Measurements from ENCODE around the gene GALNT3. TPM values are rescaled to one million over a fixed set of nuclear protein-coding genes. Genes with fewer than 3 reads are reported as not detected.
A peak's percentile ranks its signal among the peaks of the same experiment; 100 is the strongest.

Gene GALNT3
- total RNA-seq, 1 donor from 2014 or later = 1.0 TPM

DNA sequence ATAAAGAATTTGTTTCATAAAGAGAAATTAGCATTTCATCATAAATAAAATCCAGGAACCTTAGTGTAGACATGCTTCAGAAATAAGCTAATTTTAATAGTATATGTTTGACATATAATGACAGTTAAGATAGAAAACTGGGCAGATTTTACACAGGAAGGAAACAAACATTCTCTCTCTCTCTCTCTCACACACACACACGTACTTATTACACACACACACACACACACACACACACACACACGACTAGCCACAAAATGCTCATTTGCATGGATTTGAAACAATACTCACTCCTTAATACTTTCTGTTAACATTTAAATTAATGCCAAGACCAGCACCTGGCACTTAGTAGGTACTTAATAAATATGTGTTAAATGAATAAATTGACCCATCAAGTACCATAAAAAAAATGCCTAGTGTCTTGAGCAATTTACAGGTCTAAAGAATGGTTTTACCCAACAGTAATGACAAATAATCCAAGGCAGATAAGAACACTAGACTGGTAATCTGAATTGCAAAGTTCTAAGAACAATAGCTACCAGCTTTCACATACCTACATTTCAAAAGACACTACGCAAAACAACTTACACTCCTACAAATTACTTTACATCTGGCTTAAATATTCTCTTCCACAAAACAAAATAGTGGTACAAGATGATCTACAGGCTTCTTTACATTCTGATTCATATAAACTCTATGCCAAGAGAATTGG lies 2.9 kb upstream of the GALNT3 start:
- Histone ChIP-seq H3K4me1 (ENCODE audit: control insufficient read depth in 3 of 3, insufficient read depth in 3 of 3, low read length in 3 of 3) (peaks cover 10 to 13% (median 12%) of the 10 kb centered on the region in 3 donors), H3K27ac (ENCODE audit: low read depth, low read length) (no peak overlapping the region), H3K9me3 (ENCODE audit: control insufficient read depth in 3 of 3, low read length in 3 of 3) (no peaks in the 10 kb centered on the region), H3K9ac (ENCODE audit: low read depth in 1 of 3, low read length in 3 of 3) (no peak overlapping the region), H3K4me3 (ENCODE audit: low read length in 3 of 3) (no peak overlapping the region), H3K36me3 (ENCODE audit: control insufficient read depth in 3 of 3, insufficient read depth in 3 of 3, low read length in 3 of 3) (no peaks in the 10 kb centered on the region), H3K27me3 (ENCODE audit: control insufficient read depth in 3 of 3, insufficient read depth in 3 of 3, low read length in 3 of 3) (peaks cover 19 to 30% (median 21%) of the 10 kb centered on the region in 3 donors)

DNA sequence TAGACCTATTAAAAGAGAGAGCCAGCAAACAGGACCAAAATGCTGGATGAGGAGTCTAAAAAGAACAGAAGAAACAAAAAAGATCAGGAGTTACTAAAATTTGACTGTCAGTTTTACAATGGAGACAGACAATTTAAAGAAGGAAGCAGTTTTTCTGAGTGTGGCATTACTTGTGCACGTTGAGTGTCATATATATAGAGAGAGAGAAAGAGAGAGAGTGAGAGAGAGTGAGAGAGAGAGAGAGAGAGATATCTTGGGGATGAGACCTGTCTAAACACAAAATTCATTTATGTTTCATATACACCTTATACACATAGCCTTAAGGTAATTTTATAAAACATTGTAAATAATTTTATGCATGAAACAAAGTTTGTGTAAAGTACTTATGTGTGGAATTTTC lies 2.1 kb upstream of the GALNT3 start:
- Histone ChIP-seq H3K9me3 (ENCODE audit: control insufficient read depth in 3 of 3, low read length in 3 of 3) (no peaks in the 10 kb centered on the region), H3K9ac (ENCODE audit: low read depth in 1 of 3, low read length in 3 of 3) (no peak overlapping the region), H3K36me3 (ENCODE audit: control insufficient read depth in 3 of 3, insufficient read depth in 3 of 3, low read length in 3 of 3) (no peaks in the 10 kb centered on the region), H3K27me3 (ENCODE audit: control insufficient read depth in 3 of 3, insufficient read depth in 3 of 3, low read length in 3 of 3) (peaks cover 19 to 33% (median 21%) of the 10 kb centered on the region in 3 donors), H3K4me1 (ENCODE audit: control insufficient read depth in 3 of 3, insufficient read depth in 3 of 3, low read length in 3 of 3) (peaks cover 10 to 13% (median 12%) of the 10 kb centered on the region in 3 donors), H3K27ac (ENCODE audit: low read depth, low read length) (no peak overlapping the region), H3K4me3 (ENCODE audit: low read length in 3 of 3) (no peak overlapping the region)

DNA sequence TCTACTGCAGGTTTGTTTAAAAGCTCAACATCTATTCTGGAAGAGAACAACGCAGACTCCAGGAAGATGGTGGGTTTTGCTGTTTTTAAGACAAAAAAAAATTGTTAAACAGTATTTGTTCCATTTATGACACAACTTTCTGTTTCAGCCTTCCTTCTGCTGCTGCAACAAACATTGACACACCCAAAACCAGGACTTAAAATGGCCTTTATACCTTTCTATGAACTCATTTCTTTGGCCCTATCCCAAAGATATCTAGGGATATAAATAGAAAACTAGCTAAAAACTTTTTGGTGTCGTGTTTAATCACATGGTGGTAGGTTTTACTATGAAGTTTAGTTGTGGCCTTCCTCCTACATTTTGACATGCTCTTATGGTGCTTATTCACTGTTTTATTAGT lies 964 bp upstream of the GALNT3 start:
- Histone ChIP-seq H3K27me3 (ENCODE audit: control insufficient read depth in 3 of 3, insufficient read depth in 3 of 3, low read length in 3 of 3) (peaks cover 19 to 33% (median 21%) of the 10 kb centered on the region in 3 donors), H3K9me3 (ENCODE audit: control insufficient read depth in 3 of 3, low read length in 3 of 3) (no peaks in the 10 kb centered on the region), H3K27ac (ENCODE audit: low read depth, low read length) (no peak overlapping the region), H3K9ac (ENCODE audit: low read depth in 1 of 3, low read length in 3 of 3) (no peak overlapping the region), H3K36me3 (ENCODE audit: control insufficient read depth in 3 of 3, insufficient read depth in 3 of 3, low read length in 3 of 3) (no peaks in the 10 kb centered on the region), H3K4me3 (ENCODE audit: low read length in 3 of 3) (peak overlapping the region in 2 of 3 donors; percentile 59 to 65), H3K4me1 (ENCODE audit: control insufficient read depth in 3 of 3, insufficient read depth in 3 of 3, low read length in 3 of 3) (peaks cover 10 to 13% (median 12%) of the 10 kb centered on the region in 3 donors)

DNA sequence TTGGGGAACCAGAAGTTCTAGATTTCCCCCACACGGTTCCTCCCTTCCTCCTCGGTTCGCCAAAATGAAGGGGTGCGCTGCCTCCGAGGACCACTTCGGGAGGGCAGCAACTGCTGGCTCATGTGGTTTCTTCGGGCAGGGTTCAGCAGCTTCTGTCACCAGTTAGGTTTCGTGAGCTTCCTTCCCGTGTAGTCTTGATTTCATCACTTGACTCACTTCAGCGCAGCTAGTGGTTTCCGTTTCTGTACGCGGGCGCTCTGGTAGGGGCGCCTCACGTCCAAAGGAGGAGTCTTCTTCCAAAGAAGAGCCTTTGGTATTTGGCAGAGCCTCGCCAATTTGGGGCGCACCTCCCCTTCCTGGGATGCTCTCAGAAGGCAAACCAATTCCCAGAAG lies 485 bp upstream of the GALNT3 start:
- Histone ChIP-seq H3K9ac (ENCODE audit: low read depth in 1 of 3, low read length in 3 of 3) (no peak overlapping the region), H3K36me3 (ENCODE audit: control insufficient read depth in 3 of 3, insufficient read depth in 3 of 3, low read length in 3 of 3) (no peaks in the 10 kb centered on the region), H3K27ac (ENCODE audit: low read depth, low read length) (no peak overlapping the region), H3K9me3 (ENCODE audit: control insufficient read depth in 3 of 3, low read length in 3 of 3) (no peaks in the 10 kb centered on the region), H3K4me1 (ENCODE audit: control insufficient read depth in 3 of 3, insufficient read depth in 3 of 3, low read length in 3 of 3) (peaks cover 10 to 13% (median 12%) of the 10 kb centered on the region in 3 donors), H3K4me3 (ENCODE audit: low read length in 3 of 3) (peak overlapping the region; percentile 59 to 66 (median 65)), H3K27me3 (ENCODE audit: control insufficient read depth in 3 of 3, insufficient read depth in 3 of 3, low read length in 3 of 3) (peaks cover 19 to 33% (median 21%) of the 10 kb centered on the region in 3 donors)

DNA sequence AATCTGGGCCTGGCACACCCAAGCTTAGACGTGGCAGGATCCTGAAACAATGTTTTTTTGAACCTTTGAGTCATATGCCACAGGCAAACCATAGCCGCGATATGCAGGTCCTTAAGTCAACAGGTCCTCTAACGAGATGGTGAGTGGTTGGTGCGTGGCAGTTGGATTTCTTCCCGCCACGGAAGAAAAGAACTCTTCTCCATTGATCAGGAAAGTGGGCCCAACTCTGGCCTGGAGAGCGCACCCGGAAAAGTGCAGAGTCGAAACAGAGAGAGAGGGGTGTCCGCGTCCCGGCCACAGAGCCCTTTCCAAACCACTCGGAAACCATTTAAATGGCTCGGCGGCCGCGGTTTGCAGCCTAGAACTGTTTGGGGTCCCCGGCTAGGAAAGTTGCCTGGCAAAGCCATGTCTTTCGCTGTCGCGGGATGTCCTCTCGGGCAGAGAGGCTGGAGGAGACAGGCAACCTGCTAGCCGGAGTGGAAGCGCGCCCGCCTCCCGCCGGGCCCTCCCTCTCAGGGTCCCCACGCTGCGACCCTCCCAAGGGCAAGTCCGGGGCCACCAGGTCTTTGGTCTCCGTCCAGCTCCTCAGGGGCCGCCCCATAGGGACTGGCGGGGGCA lies 777 bp downstream of the GALNT3 start:
- H3K27ac ChIP-seq (ENCODE audit: low read depth, low read length) = no peak overlapping the region

DNA sequence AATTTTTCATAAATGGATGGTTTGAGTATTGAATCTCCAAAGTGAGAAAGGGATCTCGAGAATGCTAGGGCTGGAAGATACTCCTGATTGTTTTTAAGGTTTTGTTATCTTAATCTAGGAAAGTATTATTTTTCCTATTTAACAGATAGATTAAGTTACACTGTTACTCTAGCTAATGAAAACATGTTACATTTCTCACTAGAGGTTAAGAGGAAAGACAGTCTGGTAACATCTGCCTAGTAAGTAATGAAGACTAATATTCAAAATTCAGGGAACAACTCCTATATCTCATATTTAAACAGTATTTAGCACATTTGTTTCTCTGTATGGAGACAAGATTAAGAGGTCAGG lies 2.0 kb downstream of the GALNT3 start:
- H3K4me3 ChIP-seq (ENCODE audit: low read length in 3 of 3) = no peak overlapping the region
- no peaks in the 10 kb centered on the region for H3K9me3 ChIP-seq (ENCODE audit: control insufficient read depth in 3 of 3, low read length in 3 of 3)
- H3K27me3 ChIP-seq (ENCODE audit: control insufficient read depth in 3 of 3, insufficient read depth in 3 of 3, low read length in 3 of 3) = peaks cover 19 to 33% (median 21%) of the 10 kb centered on the region in 3 donors
- H3K27ac ChIP-seq (ENCODE audit: low read depth, low read length) = no peak overlapping the region
- H3K36me3 ChIP-seq (ENCODE audit: control insufficient read depth in 3 of 3, insufficient read depth in 3 of 3, low read length in 3 of 3) = no peaks in the 10 kb centered on the region
- H3K4me1 ChIP-seq (ENCODE audit: control insufficient read depth in 3 of 3, insufficient read depth in 3 of 3, low read length in 3 of 3) = peaks cover 10 to 13% (median 12%) of the 10 kb centered on the region in 3 donors
- H3K9ac ChIP-seq (ENCODE audit: low read depth in 1 of 3, low read length in 3 of 3) = no peak overlapping the region

More for the DNA sequence above, 777 bp downstream of the GALNT3 start:
- Histone ChIP-seq H3K9ac (ENCODE audit: low read depth in 1 of 3, low read length in 3 of 3) (peak overlapping the region in 1 of 3 donors; percentile 32), H3K9me3 (ENCODE audit: control insufficient read depth in 3 of 3, low read length in 3 of 3) (no peaks in the 10 kb centered on the region), H3K36me3 (ENCODE audit: control insufficient read depth in 3 of 3, insufficient read depth in 3 of 3, low read length in 3 of 3) (no peaks in the 10 kb centered on the region), H3K4me3 (ENCODE audit: low read length in 3 of 3) (peak overlapping the region; percentile 38 to 66 (median 65)), H3K4me1 (ENCODE audit: control insufficient read depth in 3 of 3, insufficient read depth in 3 of 3, low read length in 3 of 3) (peaks cover 10 to 13% (median 12%) of the 10 kb centered on the region in 3 donors), H3K27me3 (ENCODE audit: control insufficient read depth in 3 of 3, insufficient read depth in 3 of 3, low read length in 3 of 3) (peaks cover 19 to 33% (median 21%) of the 10 kb centered on the region in 3 donors)

DNA sequence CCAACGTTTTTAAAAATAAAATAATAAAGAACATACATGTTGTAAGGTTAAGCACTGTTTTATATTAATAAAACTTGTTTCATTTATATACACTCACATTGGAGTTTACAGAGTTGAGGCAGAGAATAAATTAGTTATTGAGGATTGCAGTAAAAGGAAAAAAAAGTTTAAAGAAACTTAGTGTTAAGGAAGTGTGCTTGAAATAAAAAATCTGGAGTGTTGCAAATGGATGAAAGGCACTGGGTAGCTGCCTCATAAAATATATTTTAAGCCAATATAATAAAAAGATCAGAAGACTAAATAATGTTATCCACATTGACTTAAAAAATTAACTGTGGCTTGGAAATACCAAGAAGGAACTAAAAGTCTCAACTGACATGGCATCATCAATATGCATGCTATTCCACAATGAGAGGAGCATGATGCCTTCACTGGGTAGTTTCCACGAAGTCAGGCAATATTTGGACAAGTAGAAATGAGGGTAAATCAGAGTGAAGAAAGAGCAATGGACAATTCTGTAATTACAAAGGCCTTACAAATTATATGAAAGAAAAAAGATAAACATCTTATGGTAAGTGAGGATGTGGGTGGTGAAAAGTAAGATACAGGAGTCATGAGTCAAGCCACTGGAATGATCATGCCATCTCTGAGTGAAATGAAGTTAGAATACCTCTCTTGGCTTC lies 2.5 kb downstream of the GALNT3 start:
- Histone ChIP-seq H3K27me3 (ENCODE audit: control insufficient read depth in 3 of 3, insufficient read depth in 3 of 3, low read length in 3 of 3) (peaks cover 19 to 33% (median 21%) of the 10 kb centered on the region in 3 donors), H3K36me3 (ENCODE audit: control insufficient read depth in 3 of 3, insufficient read depth in 3 of 3, low read length in 3 of 3) (no peaks in the 10 kb centered on the region), H3K4me1 (ENCODE audit: control insufficient read depth in 3 of 3, insufficient read depth in 3 of 3, low read length in 3 of 3) (peaks cover 10 to 13% (median 12%) of the 10 kb centered on the region in 3 donors), H3K4me3 (ENCODE audit: low read length in 3 of 3) (no peak overlapping the region), H3K9me3 (ENCODE audit: control insufficient read depth in 3 of 3, low read length in 3 of 3) (no peaks in the 10 kb centered on the region), H3K9ac (ENCODE audit: low read depth in 1 of 3, low read length in 3 of 3) (no peak overlapping the region), H3K27ac (ENCODE audit: low read depth, low read length) (no peak overlapping the region)

DNA sequence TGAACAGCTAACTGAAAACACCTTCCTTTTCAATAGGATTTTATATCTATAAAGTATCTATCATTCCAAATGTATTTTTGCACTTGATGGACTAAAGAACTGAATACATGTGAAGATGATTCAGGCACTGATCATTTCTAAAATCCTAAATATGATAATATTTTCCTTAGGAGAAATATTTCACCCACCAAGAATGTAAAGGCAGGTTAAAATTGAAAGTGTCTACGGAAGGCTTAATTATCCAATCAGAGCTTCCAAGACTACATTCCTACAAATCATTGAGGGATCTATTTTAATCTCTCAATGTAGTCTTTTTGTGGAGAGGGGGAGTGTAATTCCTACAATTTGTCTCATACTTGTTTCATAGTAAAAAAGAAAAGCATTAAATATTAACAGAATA lies 3.6 kb downstream of the GALNT3 start:
- H3K9ac ChIP-seq (ENCODE audit: low read depth in 1 of 3, low read length in 3 of 3) = no peak overlapping the region
- H3K36me3 ChIP-seq (ENCODE audit: control insufficient read depth in 3 of 3, insufficient read depth in 3 of 3, low read length in 3 of 3) = no peaks in the 10 kb centered on the region
- H3K4me3 ChIP-seq (ENCODE audit: low read length in 3 of 3) = no peak overlapping the region
- peaks cover 10 to 13% (median 12%) of the 10 kb centered on the region in 3 donors for H3K4me1 ChIP-seq (ENCODE audit: control insufficient read depth in 3 of 3, insufficient read depth in 3 of 3, low read length in 3 of 3)
- no peak overlapping the region for H3K27ac ChIP-seq (ENCODE audit: low read depth, low read length)
- H3K27me3 ChIP-seq (ENCODE audit: control insufficient read depth in 3 of 3, insufficient read depth in 3 of 3, low read length in 3 of 3) = peaks cover 17 to 26% (median 19%) of the 10 kb centered on the region in 3 donors
- no peaks in the 10 kb centered on the region for H3K9me3 ChIP-seq (ENCODE audit: control insufficient read depth in 3 of 3, low read length in 3 of 3)

DNA sequence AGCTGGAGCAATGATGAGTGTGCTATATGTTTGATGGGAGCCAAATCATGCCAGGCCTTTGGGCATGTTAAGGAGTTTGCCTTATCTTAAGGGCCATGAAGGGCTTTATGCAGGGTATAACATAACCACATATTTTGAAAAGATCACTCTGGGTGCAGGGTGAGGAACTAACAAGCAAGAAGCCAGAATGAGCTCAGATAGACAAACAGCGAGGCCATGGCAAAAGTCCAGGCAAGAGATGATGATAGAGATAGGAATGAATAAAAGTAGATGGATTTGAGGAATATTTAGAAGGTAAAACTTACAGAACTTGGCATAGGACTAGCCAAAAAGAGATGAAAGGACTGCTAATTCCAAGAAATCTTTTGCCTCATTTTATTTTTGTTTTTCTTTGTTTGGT lies 6.7 kb downstream of the GALNT3 start:
- Histone ChIP-seq H3K27ac (ENCODE audit: low read depth, low read length) (no peak overlapping the region), H3K36me3 (ENCODE audit: control insufficient read depth in 3 of 3, insufficient read depth in 3 of 3, low read length in 3 of 3) (no peaks in the 10 kb centered on the region), H3K4me3 (ENCODE audit: low read length in 3 of 3) (no peak overlapping the region), H3K9ac (ENCODE audit: low read depth in 1 of 3, low read length in 3 of 3) (no peak overlapping the region), H3K27me3 (ENCODE audit: control insufficient read depth in 3 of 3, insufficient read depth in 3 of 3, low read length in 3 of 3) (peaks cover 0 to 4% (median 0%) of the 10 kb centered on the region in 3 donors), H3K4me1 (ENCODE audit: control insufficient read depth in 3 of 3, insufficient read depth in 3 of 3, low read length in 3 of 3) (no peaks in the 10 kb centered on the region), H3K9me3 (ENCODE audit: control insufficient read depth in 3 of 3, low read length in 3 of 3) (no peaks in the 10 kb centered on the region)

DNA sequence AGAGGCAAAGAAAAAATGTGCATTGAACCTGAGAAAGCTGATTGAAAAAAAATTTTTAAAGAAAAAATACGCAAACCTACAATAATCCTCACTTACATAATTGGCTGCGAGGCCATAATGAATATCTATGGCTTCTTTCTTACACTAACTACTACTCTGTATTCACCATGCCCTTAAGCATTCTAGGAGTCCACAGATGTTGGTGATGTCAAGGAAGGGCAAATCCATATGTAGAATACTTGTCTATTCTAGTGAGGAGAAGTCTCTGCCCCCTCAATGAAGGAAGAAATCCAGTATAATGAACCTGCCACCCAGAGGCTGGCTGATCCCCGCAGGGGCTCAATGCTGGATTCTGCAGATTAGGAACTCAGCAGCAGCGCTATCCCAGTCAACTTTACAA lies 14.3 kb downstream of the GALNT3 start:
- H3K27ac ChIP-seq (ENCODE audit: low read depth, low read length) = no peak overlapping the region
- H3K9me3 ChIP-seq (ENCODE audit: control insufficient read depth in 3 of 3, low read length in 3 of 3) = no peaks in the 10 kb centered on the region

More for the DNA sequence above, 14.3 kb downstream of the GALNT3 start:
- Histone ChIP-seq H3K4me1 (ENCODE audit: control insufficient read depth in 3 of 3, insufficient read depth in 3 of 3, low read length in 3 of 3) (no peaks in the 10 kb centered on the region), H3K4me3 (ENCODE audit: low read length in 3 of 3) (no peak overlapping the region), H3K9ac (ENCODE audit: low read depth in 1 of 3, low read length in 3 of 3) (no peak overlapping the region), H3K27me3 (ENCODE audit: control insufficient read depth in 3 of 3, insufficient read depth in 3 of 3, low read length in 3 of 3) (no peaks in the 10 kb centered on the region), H3K36me3 (ENCODE audit: control insufficient read depth in 3 of 3, insufficient read depth in 3 of 3, low read length in 3 of 3) (no peaks in the 10 kb centered on the region)
